DND-41 (cell line): Measurements from ENCODE around the gene TUBA4B.

Experiments
- CTCF ChIP-seq: IDR thresholded peaks from 2 replicates; pipeline ENCODE4 v1.5.1; 2012; ENCODE audit warnings: borderline replicate concordance, low read length, moderate library complexity, mild to moderate bottlenecking; ENCODE audit not compliant: poor library complexity, severe bottlenecking; ENCODE audit errors: extremely low read depth
- EZH2 ChIP-seq: IDR thresholded peaks from 3 replicates; pipeline ENCODE4 v1.6.1; 2012; ENCODE audit warnings: borderline replicate concordance, low read depth, mild to moderate bottlenecking, moderate library complexity, low read length, inconsistent platforms; ENCODE audit not compliant: severe bottlenecking

- TF ChIP-seq CTCF: no peak
- TF ChIP-seq EZH2: no peak
These were observed 18.0 kb downstream of the TUBA4B start for GRCh38 chr2:219271021-219271420.
